HCEC 1CT (cell line): ENCODE measurements around the gene C7orf25.

ENCODE experiments used
- DNase-seq: peaks from one replicate; pipeline ENCODE4 v3.0.0-alpha.2; 2017

Gene C7orf25

GRCh38 chr7:42911454-42912447, at the start of gene C7orf25:
Gene C7orf25 (minus strand): TSS chr7:42912070. CDS start chr7:42910900, 1,170 bp downstream.
- peak; percentile 92 for DNase-seq

GRCh38 chr7:42961170-42961569, 49.3 kb upstream of the C7orf25 start:
- DNase-seq = no peak

- no peak for DNase-seq
These were observed 48.9 kb upstream of the C7orf25 start for GRCh38 chr7:42960762-42961161.

GRCh38 chr7:42959549-42959948, 47.7 kb upstream of the C7orf25 start:
- DNase-seq = no peak

- DNase-seq = no peak
These were observed 44.2 kb upstream of the C7orf25 start for GRCh38 chr7:42956062-42956461.

- no peak for DNase-seq
These were observed 42.1 kb upstream of the C7orf25 start for GRCh38 chr7:42953994-42954393.

GRCh38 chr7:42952328-42952727, 40.5 kb upstream of the C7orf25 start:
- DNase-seq = no peak

GRCh38 chr7:42950417-42950816, 38.5 kb upstream of the C7orf25 start:
- no peak for DNase-seq

- no peak for DNase-seq
These were observed 35.7 kb upstream of the C7orf25 start for GRCh38 chr7:42947521-42947920.

GRCh38 chr7:42946627-42946950, 34.7 kb upstream of the C7orf25 start:
- no peak for DNase-seq

GRCh38 chr7:42945821-42946626, 34.2 kb upstream of the C7orf25 start:
- DNase-seq = no peak

GRCh38 chr7:42940985-42941847, 29.3 kb upstream of the C7orf25 start:
- DNase-seq = peak; percentile 55

GRCh38 chr7:42939457-42940240, 27.8 kb upstream of the C7orf25 start:
- DNase-seq = no peak

GRCh38 chr7:42935861-42936260, 24.0 kb upstream of the C7orf25 start:
- DNase-seq = no peak

GRCh38 chr7:42934291-42934690, 22.4 kb upstream of the C7orf25 start:
- DNase-seq = no peak

- peak; percentile 41 for DNase-seq
These were observed 21.1 kb upstream of the C7orf25 start for GRCh38 chr7:42932811-42933591.

- peak; percentile 99 for DNase-seq
These were observed 20.2 kb upstream of the C7orf25 start, which contains the start of the genes MRPL32 and PSMA2 for GRCh38 chr7:42931834-42932651. Gene MRPL32 (plus strand): TSS chr7:42932376. CDS start chr7:42932387, 11 bp downstream. Gene PSMA2 (minus strand): TSS chr7:42932174. CDS start chr7:42932158, 16 bp downstream.

GRCh38 chr7:42931447-42931833, 19.6 kb upstream of the C7orf25 start:
- no peak for DNase-seq

- DNase-seq = no peak
These were observed 19.0 kb upstream of the C7orf25 start for GRCh38 chr7:42930889-42931288.

GRCh38 chr7:42929449-42929848, 17.6 kb upstream of the C7orf25 start:
- no peak for DNase-seq
